ENCODE data around the gene CDH23. TPM values are rescaled to one million over a fixed set of nuclear protein-coding genes. Genes with fewer than 3 reads are reported as not detected.

CDH23 gene
- total RNA-seq, 1 donor from 2014 or later = not detected

- no peaks in the 10 kb centered on the region for H3K9me3 Mint-ChIP-seq (ENCODE audit: low read depth)
- no peaks in the 10 kb centered on the region for H3K36me3 Mint-ChIP-seq (ENCODE audit: low read depth)
- no peak overlapping the region for H3K4me3 Mint-ChIP-seq (ENCODE audit: unreplicated experiment)
- H3K4me1 Mint-ChIP-seq (ENCODE audit: low read depth) = no peaks in the 10 kb centered on the region
- no peak for TF ChIP-seq CTCF (IDR thresholded peaks at IDR 0.05)
- DNase-seq (ENCODE audit: low spot score) = no peak
- H3K27ac Mint-ChIP-seq (ENCODE audit: unreplicated experiment) = no peak overlapping the region
- H3K27me3 Mint-ChIP-seq (ENCODE audit: low read depth) = peaks cover 47% of the 10 kb centered on the region
Measured at GRCh38 chr10:71442859-71443570, 46.3 kb downstream of the CDH23 start.

- no peaks in the 10 kb centered on the region for H3K9me3 Mint-ChIP-seq (ENCODE audit: low read depth)
- no peak for DNase-seq (ENCODE audit: low spot score)
- H3K36me3 Mint-ChIP-seq (ENCODE audit: low read depth) = no peaks in the 10 kb centered on the region
- no peak overlapping the region for H3K4me3 Mint-ChIP-seq (ENCODE audit: unreplicated experiment)
- no peak overlapping the region for H3K27ac Mint-ChIP-seq (ENCODE audit: unreplicated experiment)
- peaks cover 42% of the 10 kb centered on the region for H3K27me3 Mint-ChIP-seq (ENCODE audit: low read depth)
- TF ChIP-seq CTCF (IDR thresholded peaks at IDR 0.05) = no peak
- no peaks in the 10 kb centered on the region for H3K4me1 Mint-ChIP-seq (ENCODE audit: low read depth)
Measured at GRCh38 chr10:71443676-71444075, 47.0 kb downstream of the CDH23 start.

GRCh38 chr10:71444284-71445054, 47.7 kb downstream of the CDH23 start:
- Mint-ChIP-seq H3K27ac (ENCODE audit: unreplicated experiment) (no peak overlapping the region), H3K4me3 (ENCODE audit: unreplicated experiment) (no peak overlapping the region), H3K9me3 (ENCODE audit: low read depth) (no peaks in the 10 kb centered on the region), H3K36me3 (ENCODE audit: low read depth) (no peaks in the 10 kb centered on the region), H3K27me3 (ENCODE audit: low read depth) (peaks cover 42% of the 10 kb centered on the region), H3K4me1 (ENCODE audit: low read depth) (no peaks in the 10 kb centered on the region)
- no peak for TF ChIP-seq CTCF (IDR thresholded peaks at IDR 0.05)
- no peak for DNase-seq (ENCODE audit: low spot score)

GRCh38 chr10:71447676-71448075, 51.0 kb downstream of the CDH23 start:
- no peak overlapping the region for H3K4me3 Mint-ChIP-seq (ENCODE audit: unreplicated experiment)
- H3K27ac Mint-ChIP-seq (ENCODE audit: unreplicated experiment) = no peak overlapping the region
- H3K4me1 Mint-ChIP-seq (ENCODE audit: low read depth) = no peaks in the 10 kb centered on the region
- H3K27me3 Mint-ChIP-seq (ENCODE audit: low read depth) = peaks cover 42% of the 10 kb centered on the region
- H3K9me3 Mint-ChIP-seq (ENCODE audit: low read depth) = no peaks in the 10 kb centered on the region
- H3K36me3 Mint-ChIP-seq (ENCODE audit: low read depth) = peaks cover 3% of the 10 kb centered on the region
- no peak for DNase-seq (ENCODE audit: low spot score)
- TF ChIP-seq CTCF (IDR thresholded peaks at IDR 0.05) = no peak

GRCh38 chr10:71448146-71448545, 51.4 kb downstream of the CDH23 start:
- no peaks in the 10 kb centered on the region for H3K9me3 Mint-ChIP-seq (ENCODE audit: low read depth)
- DNase-seq (ENCODE audit: low spot score) = no peak
- H3K36me3 Mint-ChIP-seq (ENCODE audit: low read depth) = peaks cover 3% of the 10 kb centered on the region
- peaks cover 46% of the 10 kb centered on the region for H3K27me3 Mint-ChIP-seq (ENCODE audit: low read depth)
- H3K4me3 Mint-ChIP-seq (ENCODE audit: unreplicated experiment) = no peak overlapping the region
- no peak overlapping the region for H3K27ac Mint-ChIP-seq (ENCODE audit: unreplicated experiment)
- TF ChIP-seq CTCF (IDR thresholded peaks at IDR 0.05) = no peak
- no peaks in the 10 kb centered on the region for H3K4me1 Mint-ChIP-seq (ENCODE audit: low read depth)
